Kidney (tissue), 14 donors: ENCODE data around the gene ZNF831. TPM values are rescaled to one million over a fixed set of nuclear protein-coding genes. Genes with fewer than 3 reads are reported as not detected.

Source experiments
- DNase-seq, 5 donors: peaks; one replicate each; pipeline ENCODE4 v3.0.0-alpha.2; 2013 to 2020
- FAIRE-seq: peaks from 2 replicates; lab custom pipeline; 2012; peaks lifted over from hg19 to GRCh38; lab: Jason Lieb, UNC
- H3K27ac ChIP-seq, 2 donors: one replicate each; pipeline ENCODE4 v1.7.0; 2013; ENCODE audit warnings: low read depth in 2 of 2, low read length in 2 of 2, inconsistent platforms in 1 of 2
- H3K27me3 ChIP-seq: one replicate; pipeline ENCODE4 v1.7.1; 2013; ENCODE audit warnings: low read length, inconsistent platforms; ENCODE audit not compliant: control insufficient read depth, insufficient read depth
- H3K36me3 ChIP-seq, 3 donors: one replicate each; pipeline versions ENCODE4 v1.7.0 to v1.7.1; 2013; ENCODE audit warnings: low read length in 3 of 3, control low read depth in 1 of 3, inconsistent platforms in 1 of 3; ENCODE audit not compliant: insufficient read depth in 3 of 3, control insufficient read depth in 2 of 3
- H3K4me1 ChIP-seq, 3 donors: one replicate each; pipeline versions ENCODE4 v1.7.0 to v1.7.1; 2013; ENCODE audit warnings: low read length in 3 of 3, inconsistent platforms in 1 of 3, low read depth in 1 of 3; ENCODE audit not compliant: control insufficient read depth in 2 of 3, insufficient read depth in 2 of 3
- H3K4me3 ChIP-seq, 3 donors: one replicate each; pipeline versions ENCODE4 v1.7.0 to v1.8.1; 2013; ENCODE audit warnings: low read length in 3 of 3, control low read depth in 1 of 3, inconsistent platforms in 1 of 3
- H3K9ac ChIP-seq, 3 donors: one replicate each; pipeline versions ENCODE4 v1.7.0 to v1.7.1; 2013; ENCODE audit warnings: low read length in 3 of 3, control low read depth in 1 of 3, inconsistent platforms in 1 of 3
- H3K9me3 ChIP-seq, 3 donors: one replicate each; pipeline versions ENCODE4 v1.7.0 to v1.7.1; 2013; ENCODE audit warnings: low read length in 3 of 3, control low read depth in 1 of 3, inconsistent platforms in 1 of 3; ENCODE audit not compliant: control insufficient read depth in 2 of 3, insufficient read depth in 1 of 3
- CTCF ChIP-seq: IDR thresholded peaks from 3 replicates; pipeline ENCODE4 v1.5.1; 2012; ENCODE audit warnings: mild to moderate bottlenecking, moderate library complexity, borderline replicate concordance; ENCODE audit not compliant: insufficient read depth; ENCODE audit errors: extremely low read depth
- intact Hi-C: fragments of 100-400 bp; cut with DNase I; formaldehyde crosslinking; loops from one replicate; pipeline ENCODE4 v1.11.1; 2022
- polyA plus RNA-seq: library from polyadenylated mRNA; stranded (reverse); fragments of 350-450 nt; fragmentation: Illumina TruSeq; extraction: RNeasy Lipid Tissue Mini Kit (QIAGEN cat#74804); gene quantifications from one replicate; pipeline ENCODE4 v1.2.3, GENCODE V29; 2014; ENCODE audit warnings: low read depth, low replicate concordance; ENCODE audit not compliant: insufficient read depth
- total RNA-seq: library from RNA; stranded (reverse); fragmentation: NEBNext Ultra II Directional; extraction: Animal tissue kit (Norgen Biotek cat#: 25700); gene quantifications from one replicate; pipeline ENCODE4 v1.2.1, GENCODE V29; 2021
- donor health status: control.
- donor health status: control.
- donor health status: control.
- donor health status: control.
- donor health status: control.
- donor health status: DM: yes; HTN: yes; CAD: no.
- donor health status: Normal renal cell carcinoma (clear cell type).

The ZNF831 gene
- total and polyA plus RNA-seq, 2 donors from 2014 or later = 0.04 to 1.9 TPM

DNA sequence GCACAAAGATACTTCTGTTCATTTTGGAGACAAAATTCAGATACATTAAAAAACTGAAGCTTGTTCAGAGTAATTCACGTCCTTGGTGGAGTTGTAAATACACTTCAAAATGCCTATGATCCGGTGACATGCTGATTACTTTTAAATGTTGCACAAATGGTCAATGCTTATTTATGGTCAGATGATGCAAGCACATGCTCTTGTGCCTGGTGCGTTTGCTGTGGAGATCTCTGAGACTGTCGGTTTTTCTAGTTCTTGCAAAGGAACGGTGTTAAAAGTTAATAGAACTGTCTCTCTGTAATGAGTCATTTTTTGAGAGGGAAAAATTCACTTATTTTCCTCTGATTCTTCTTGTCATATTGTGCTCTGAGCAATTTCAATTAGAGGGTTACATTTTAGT lies 91.6 kb downstream of the ZNF831 start:
- DNase-seq = no peak
- no peak overlapping the region for H3K4me3 ChIP-seq
- no peak for FAIRE-seq
- TF ChIP-seq CTCF = no peak
- H3K4me1 ChIP-seq = no peaks in the 10 kb centered on the region
- H3K27ac ChIP-seq = no peak overlapping the region
- intact Hi-C loops = no loop called here
- no peak overlapping the region for H3K9ac ChIP-seq
- H3K27me3 ChIP-seq = no peaks in the 10 kb centered on the region
- no peaks in the 10 kb centered on the region for H3K9me3 ChIP-seq
- H3K36me3 ChIP-seq = no peaks in the 10 kb centered on the region

DNA sequence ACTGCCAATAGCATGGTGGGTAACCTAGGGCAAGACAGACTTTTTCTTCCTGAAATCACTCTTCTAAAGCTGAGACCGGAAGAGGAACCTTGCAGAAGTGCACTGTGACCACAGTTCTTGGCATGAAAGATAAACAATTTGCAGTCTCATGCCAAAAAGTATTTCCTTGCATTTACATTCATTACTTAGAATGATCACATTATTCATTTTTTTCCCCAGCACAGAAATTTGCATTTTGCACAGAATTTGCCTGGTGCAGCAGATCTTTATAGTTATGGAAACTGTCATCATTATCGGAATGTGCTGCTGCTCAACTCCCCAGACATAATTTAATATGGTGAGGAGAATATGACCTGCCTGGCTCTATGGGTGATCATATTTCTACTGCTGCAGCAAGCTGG lies 94.6 kb downstream of the ZNF831 start:
- no peak for TF ChIP-seq CTCF
- FAIRE-seq = no peak

DNA sequence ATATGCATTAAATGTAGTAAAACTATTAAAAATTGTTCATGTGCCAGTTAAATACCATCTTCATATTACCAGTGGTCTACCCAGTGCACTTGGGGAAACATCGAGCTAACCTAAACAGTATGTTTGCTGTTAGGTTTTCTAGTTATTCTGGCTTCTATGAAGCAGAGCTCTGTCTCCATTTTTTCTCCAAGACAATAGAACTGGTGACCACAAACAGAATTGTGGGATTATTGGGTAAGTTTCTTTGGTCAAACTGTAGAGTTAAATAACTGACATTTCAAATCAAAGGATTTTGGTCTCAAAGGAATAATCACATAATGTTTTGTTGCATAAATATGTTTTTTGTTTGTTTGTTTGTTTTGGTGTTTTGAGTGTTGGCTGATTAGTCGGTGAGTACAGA lies 96.3 kb downstream of the ZNF831 start:
- TF ChIP-seq CTCF = no peak
- H3K4me3 ChIP-seq = no peak overlapping the region

More for the DNA sequence above, 94.6 kb downstream of the ZNF831 start:
- Histone ChIP-seq H3K9ac (no peak overlapping the region), H3K27ac (no peak overlapping the region), H3K27me3 (no peaks in the 10 kb centered on the region), H3K9me3 (no peaks in the 10 kb centered on the region), H3K4me1 (no peaks in the 10 kb centered on the region), H3K4me3 (no peak overlapping the region), H3K36me3 (no peaks in the 10 kb centered on the region)
- intact Hi-C loops = no loop called here
- DNase-seq = no peak

GRCh38 chr20:59265298-59265697 lies 101.7 kb downstream of the ZNF831 start:
- Histone ChIP-seq H3K9me3 (no peaks in the 10 kb centered on the region), H3K36me3 (no peaks in the 10 kb centered on the region), H3K9ac (no peak overlapping the region), H3K27ac (no peak overlapping the region), H3K27me3 (no peaks in the 10 kb centered on the region), H3K4me1 (no peaks in the 10 kb centered on the region), H3K4me3 (no peak overlapping the region)
- intact Hi-C loops = no loop called here
- no peak for DNase-seq
- FAIRE-seq = no peak
- no peak for TF ChIP-seq CTCF

More for the DNA sequence above, 96.3 kb downstream of the ZNF831 start:
- intact Hi-C loops = no loop called here
- H3K27ac ChIP-seq = no peak overlapping the region
- H3K9ac ChIP-seq = no peak overlapping the region
- H3K9me3 ChIP-seq = no peaks in the 10 kb centered on the region
- FAIRE-seq (no peak), DNase-seq (no peak)
- H3K36me3 ChIP-seq = no peaks in the 10 kb centered on the region
- no peaks in the 10 kb centered on the region for H3K4me1 ChIP-seq
- no peaks in the 10 kb centered on the region for H3K27me3 ChIP-seq
